GM21786 (cell line): ENCODE results near the gene TELO2.

ENCODE experiments used
- ATAC-seq: cut with Tn5 transposase; IDR thresholded peaks from one replicate; pipeline ENCODE4 v1.9.1; 2021; ENCODE audit not compliant: unreplicated experiment

TELO2 gene

DNA sequence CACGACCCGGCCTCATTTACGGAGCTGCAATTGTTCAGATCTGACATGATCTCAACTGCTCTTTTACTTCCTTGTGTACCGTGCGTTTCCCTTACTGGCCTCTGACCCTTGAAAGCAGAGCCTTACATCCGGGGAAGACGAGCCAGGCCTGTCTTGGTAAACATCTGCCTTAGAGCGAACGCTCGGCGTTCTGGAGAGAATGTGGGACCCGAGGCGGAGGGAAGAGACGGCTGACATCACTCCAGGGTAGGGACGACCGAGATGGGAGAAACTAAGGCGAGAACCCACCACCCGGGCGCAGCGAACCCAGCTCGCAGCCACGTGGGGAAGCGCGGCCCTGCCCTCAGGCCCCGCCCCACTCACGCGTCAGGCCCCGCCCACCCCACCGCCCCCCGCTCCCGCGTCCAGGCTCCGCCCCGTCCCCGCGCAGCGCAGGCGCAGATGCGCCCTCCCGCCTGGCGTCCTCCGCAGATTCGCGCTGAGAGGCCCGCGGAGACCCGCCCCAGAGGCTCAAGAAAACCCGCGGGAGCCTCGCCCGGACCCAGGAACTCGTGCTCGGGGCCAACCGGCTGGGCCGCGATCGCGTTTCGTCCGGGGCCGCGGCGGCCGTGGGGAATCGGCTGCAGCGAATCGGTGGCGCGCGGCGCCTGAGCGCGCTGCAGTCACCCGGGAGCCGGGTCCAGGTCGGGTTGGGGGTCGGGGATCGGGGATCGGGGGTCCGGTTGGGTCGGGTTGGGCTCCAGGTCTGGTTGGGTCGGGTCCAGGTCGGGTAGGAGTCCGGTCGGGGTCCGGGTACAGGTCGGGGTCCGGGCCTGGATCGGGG, at the start of gene TELO2:
TELO2 (plus strand) TSS at position 438 of the 823 bp plus-strand sequence. CDS start 922 bp downstream, outside the sequence.
- ATAC-seq = no peak

DNA sequence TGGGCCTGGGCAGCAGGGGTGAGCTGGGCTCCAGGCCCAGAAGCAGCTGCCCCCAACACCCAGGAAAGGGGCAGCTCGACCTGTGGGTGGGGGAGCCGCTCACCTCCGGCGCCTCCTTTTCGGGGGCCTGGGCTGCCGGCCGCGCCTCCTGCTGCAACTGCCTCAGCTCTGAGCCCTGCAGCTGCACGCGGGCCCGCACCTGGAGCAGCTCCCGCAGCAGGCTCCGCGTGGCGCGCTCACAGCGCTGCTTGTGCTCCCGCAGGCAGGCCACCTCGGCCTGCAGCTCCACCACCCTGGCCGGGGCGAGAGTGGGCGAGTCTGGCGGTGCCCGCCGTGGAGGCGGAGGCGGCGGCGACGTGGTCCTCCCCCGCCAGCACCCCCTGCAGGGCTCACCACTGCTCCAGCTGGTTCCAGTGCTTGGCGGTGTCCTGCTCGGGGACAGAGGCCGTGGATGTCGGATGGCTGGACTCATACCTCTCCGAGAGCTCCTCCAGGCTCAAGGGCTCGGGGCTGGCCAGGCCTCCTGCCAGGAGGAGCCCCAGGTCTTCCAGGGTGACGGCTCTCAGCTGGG, 49.7 kb upstream of the TELO2 start:
- ATAC-seq = no peak

DNA sequence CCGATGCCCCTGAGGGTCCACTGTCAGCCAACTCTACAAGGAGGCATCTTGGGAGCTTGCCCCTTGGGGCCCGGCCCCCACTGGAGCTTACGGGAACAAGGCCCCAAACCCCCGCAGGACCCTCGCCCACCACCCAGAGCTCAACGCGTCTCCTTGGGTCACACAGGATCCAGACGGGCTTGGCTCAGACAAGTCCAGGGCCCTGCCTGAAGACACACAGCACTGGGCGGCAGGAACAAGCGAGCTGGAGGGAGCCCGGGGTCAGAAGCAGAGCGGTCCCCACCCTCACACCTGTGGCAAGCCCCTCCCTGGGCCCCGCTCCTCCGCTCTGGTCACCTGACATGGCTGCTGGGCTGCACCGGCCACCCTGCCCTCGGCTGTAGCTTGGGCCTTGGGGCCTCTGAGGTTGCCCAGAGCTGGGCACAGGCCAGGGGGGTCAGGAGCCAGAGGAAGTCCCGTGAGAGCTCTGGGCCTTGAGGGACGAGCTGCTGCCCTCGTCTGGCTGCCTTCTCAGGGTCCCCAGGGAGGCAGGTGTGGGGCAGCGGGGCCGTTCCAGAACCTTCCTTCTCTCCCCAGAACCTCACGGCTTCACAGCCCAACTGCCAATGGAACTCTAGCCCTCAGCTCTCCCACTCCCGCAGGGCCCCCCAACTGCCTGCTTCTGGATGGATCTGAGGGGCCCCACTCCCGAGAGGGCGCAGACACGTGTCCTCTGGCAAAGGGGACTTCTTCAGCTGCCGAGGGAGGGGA, 49.0 kb upstream of the TELO2 start, which contains the start of gene CCDC154:
CCDC154 (minus strand) TSS at position 577 of the 750 bp plus-strand sequence; CDS start at position 343, 234 bp downstream.
- no peak for ATAC-seq

DNA sequence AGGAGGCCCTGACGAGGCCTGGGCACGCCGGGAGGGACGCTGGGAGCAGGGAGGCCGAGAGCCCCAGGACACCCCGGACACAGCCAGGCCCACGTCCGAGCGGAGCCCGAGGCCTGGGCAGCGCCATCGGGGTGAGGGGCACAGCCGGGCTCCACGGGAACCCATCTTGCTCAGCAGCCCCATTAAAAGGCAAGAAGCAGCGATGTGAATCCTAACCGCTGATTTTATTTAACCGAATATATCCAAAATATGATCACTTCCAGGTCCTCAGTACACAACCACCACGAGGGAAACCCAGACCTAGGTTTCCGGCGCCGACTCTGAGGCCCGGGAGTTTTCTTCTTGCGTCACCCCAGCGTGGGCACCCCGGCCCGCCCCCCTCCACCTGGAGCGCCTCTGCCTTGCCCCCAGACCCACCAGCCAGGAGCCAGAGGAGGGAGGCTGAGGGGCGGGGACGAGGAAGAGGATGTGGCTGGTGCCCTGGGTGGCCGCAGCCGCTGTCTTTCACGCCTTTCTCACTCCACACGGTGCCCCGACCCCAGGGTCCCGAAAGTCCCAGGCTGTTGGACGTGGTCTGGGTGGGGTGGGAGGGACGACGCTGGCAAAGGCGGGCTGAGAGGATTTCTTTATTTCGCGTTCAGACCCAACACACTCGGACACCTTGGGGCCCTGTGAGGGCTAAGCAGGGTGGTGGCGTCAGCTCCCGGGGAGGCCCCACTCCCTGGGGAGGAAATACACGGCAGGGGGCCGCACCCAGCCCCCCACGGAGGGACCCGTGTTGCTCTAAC, 48.2 kb upstream of the TELO2 start:
- no peak for ATAC-seq

DNA sequence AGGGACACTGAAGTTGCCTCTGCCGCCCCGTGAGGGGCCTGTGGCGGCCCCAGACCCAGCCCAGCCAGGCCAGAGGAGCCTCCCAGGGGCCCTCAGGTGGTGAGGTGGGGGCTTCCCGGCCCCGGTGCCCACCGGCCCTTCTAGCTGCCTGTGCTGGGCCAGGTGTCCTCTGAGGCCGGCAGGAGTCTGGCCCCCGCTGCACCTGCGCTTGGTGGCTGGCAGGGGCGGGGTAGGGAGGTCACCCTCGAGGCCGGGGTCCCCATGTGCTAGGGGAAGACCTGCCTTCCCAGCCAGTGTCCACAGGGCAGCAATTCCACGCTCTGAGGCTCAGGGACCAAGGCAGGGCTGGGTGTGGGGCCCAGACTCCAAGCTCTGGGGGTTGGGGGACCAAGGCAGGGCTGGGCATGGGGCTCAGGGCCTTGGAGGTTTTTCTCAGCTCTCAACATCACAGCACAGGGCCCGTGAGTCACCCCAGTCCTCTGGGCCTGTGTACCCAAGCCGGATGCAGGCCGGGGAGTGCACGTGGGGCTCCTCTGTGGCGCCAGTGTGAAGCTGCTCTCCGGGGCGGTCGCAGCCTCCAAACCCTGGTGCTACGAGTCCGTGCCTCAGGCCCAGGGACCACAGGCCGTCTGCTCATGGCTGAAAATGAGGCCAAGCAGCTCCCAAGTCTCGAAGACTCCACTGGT, 47.5 kb upstream of the TELO2 start:
- ATAC-seq = no peak

DNA sequence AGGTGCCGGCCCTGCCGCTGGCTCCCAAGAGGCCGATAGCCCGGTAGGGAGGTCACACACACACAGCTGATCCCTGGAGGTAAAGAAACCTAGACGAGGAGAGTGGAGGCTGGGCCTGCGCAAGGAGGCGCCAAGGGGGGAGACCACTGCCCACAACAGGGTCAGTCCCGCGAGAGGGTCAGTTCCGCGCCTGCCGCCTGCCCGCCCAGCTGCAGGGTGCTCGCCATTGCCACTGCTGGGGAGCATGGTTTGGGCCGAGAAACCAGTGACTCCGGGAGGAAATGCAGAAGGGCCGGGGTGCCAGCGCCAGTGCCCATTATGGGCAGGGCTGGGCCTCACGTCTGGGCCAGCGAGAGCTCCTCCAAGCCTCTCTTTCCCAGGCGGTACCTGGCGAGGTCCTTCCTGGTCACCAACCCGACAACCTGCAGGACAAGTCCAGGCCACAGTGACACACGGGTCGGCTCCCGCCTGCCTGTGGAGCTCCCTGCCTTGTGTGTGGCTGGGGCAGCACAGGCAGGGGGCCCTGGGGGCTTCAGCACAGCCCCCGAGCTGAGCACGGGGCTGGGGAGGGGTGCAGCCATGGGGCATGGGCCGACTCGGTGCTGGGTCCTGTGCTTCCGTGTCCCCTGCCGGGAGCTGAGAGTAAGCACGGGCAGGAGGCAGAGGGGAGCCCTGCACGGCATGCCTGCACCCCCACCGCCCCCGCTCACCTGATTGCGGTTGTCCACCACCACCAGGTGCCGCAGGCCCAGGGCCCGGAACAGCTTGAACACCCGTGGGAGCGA, 46.7 kb upstream of the TELO2 start:
- no peak for ATAC-seq

DNA sequence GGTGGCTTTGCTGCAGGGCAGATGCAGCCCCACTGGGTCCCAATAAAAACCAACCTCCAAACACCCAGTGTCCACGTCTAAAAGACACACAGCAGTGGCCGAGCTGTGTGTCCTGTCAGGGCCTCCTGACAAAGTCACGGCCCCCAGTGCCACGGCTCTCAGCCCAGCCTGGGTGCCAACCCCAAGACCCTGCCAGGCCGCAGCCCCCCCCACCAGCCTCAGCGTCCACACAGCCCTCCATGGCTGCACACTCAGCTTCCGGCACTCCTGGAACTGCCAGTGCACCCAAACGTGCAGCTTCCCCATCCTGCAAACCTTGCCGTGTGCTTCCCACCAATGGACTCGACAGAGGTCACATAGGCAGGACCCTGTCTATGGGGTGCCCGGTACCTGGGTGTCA, 45.2 kb upstream of the TELO2 start:
- ATAC-seq = no peak

DNA sequence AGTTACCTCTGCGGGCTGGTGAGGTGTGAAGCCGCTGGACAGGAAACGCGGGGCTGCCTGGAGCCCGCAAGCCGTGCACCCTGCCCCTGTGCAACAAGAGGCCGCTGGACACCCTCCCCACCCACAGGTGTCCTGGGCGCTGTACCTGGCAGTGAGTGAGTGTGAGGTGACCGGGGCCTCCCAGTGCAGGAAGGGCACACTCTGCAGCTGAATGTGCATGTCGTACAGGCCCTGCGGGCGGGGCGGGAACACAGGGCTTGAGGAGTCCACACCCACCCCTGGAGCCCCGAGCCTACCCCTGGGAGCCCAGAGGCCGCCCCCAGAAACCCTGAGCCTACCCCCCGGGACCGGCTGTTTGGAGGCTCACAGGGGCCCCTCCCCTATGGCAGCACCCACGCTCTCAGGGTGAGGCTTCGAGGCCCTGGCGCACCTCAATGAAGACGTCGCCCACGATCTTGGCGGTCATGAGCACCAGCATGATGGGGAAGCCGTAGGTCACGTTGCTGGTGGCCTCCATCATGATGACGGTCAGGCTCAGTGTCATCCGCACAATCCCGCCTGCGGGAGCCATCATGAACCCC, 44.5 kb upstream of the TELO2 start:
- ATAC-seq = no peak

DNA sequence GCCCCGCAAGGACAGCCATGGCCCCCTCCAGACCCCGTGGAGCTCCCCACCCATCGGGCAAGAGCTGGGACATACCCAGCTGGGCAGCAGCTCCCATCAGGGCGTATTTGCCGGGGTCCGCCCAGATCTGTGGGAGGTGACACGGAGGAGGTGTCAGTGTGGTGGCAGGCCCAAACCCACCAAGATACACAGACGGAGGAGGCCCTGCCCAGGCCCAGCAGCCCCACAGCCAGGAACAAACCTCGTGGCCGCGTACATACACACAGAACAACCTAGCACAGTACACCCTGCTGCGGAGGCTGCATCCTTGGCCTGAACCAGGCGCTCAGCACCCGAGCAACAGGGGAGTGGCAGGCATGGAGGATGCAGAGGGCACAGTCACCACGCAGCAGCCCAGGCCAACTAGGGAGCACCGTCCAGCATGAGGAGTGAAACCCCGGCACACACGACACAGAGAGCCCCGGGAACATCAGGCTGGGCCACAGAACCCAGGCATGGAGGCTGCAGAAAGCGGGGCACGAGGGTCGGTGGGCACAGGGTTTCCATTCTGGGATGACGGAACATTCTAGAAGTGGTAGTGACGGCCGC, 43.9 kb upstream of the TELO2 start:
- ATAC-seq = no peak

DNA sequence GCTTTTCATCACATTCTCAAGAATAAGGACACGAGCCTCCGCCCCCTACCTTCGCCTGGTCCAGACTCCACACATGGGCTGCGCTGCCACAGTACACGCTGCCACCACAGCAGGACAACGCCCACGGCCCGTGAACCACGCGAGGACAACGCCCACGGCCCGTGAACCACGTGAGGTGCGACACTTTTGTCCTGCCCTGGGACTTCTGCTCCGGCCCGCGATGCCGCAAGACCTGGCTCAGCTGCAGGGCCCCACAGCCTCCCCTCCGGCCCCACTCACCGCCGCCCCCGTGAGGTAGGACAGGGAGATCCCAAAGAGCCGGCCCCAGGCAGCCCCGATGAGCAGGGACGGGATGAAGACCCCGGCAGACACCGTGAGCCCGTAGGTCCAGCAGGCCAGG, 42.9 kb upstream of the TELO2 start:
- ATAC-seq = no peak

DNA sequence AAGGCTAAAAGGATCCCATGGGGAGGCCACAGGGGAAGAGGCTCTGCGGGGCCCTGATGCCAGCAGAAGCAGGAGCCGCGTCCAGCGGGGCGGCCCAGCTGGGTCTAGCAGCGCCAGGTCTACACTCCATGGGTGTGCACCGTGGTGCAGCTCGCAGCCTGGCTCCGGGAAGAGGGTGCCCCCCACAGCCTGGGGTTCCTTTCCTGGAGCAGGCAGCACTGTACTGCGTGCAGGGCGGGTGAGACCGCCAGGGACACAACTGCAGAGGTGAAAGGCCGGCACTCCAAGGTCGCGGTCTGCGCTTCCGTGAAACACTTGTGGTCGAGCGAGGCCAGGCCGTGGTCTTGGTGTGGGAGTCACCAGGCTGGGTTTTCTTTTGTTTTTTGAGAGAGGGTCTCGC, 42.3 kb upstream of the TELO2 start:
- ATAC-seq = no peak

DNA sequence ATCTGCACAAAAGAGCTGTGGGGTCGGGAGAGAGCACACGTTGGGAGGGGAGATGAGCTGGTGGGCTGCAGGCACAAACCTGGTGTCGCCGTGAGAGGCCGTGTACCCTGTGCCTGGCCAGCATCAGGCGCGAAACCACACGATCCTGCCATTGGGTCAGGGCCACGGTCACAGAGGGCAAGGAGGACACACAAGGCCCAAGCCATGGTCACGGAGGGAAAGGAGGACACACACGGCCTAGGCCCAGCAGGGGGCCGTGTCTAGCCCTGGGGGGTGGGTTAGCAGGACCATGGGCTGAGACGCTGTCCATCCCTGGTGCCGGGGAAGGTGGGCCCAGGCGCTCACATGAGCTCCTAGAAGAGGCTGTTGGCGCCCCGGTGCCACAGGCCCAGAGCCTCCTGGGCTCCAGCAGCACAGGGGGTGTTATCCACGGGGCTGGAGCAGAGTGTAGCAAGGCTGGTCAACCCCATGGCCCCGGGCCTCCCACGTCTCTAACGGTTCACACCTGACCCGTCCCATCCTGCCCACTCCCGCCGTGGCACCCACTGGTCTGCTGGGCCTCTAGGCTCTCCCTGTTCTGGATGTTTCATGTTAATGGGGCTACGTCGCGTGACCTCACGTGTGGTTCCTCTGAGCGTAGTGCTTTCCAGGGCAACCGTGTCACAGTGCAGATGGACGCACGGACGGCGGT, 41.3 kb upstream of the TELO2 start:
- ATAC-seq = no peak

DNA sequence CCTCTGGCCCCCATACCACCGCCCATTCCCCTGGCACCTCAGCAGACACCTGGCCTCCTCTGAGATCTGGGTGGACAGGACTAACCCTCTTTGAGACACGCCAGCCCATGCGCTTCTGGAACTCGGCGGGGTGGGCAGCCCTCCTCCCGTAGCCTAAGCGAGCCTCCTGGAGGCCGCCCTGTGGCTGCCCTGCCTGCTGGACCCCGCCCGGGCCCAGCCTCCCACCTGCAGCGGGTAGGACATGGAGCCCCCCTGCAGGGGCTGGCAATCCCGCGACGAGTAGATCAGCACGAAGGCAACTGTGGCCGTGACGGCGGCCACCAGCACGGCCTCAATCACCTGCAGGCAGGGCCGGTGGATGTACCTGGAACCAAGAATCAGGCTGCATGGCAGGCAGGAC, 40.6 kb upstream of the TELO2 start:
- ATAC-seq = no peak

DNA sequence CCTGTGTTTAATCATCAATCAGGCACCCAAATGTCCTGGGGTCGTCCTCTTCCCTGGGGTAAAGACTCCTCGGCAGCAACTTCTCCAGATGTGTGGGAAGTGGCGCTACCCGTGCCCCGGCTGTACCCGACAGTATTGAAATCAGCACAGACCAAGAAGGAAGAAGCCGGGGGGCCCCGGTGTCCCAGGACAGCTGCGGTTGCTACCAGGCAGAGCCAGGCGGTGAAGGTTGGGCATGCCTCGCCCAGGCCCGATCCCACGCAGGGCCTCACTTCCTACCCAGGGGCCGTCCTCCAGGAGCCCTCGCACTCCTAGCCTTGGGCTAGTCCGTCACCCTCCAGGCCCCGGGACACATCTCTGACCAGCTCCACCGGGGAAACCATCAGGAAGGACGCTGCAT, 39.8 kb upstream of the TELO2 start:
- ATAC-seq = no peak

DNA sequence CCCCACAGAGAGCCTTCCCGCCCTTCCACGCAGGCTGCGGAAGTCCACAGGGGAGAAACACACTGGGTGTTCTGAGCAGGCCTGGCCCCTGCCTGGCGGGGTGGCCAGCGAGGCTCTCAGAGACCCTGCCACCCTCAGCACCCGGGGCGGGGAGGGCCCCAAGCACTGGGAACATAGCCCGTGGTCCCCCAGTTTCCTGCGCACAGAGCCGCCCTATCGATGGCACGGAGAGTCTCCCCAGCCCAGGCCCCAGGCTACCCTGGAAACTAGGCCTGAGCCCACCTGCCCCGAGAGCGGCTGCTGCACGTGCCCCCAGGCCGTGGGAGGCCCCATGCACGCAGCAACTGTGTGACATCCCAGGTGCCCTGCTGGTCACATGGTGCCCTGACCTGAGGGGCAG, 38.6 kb upstream of the TELO2 start:
- no peak for ATAC-seq

DNA sequence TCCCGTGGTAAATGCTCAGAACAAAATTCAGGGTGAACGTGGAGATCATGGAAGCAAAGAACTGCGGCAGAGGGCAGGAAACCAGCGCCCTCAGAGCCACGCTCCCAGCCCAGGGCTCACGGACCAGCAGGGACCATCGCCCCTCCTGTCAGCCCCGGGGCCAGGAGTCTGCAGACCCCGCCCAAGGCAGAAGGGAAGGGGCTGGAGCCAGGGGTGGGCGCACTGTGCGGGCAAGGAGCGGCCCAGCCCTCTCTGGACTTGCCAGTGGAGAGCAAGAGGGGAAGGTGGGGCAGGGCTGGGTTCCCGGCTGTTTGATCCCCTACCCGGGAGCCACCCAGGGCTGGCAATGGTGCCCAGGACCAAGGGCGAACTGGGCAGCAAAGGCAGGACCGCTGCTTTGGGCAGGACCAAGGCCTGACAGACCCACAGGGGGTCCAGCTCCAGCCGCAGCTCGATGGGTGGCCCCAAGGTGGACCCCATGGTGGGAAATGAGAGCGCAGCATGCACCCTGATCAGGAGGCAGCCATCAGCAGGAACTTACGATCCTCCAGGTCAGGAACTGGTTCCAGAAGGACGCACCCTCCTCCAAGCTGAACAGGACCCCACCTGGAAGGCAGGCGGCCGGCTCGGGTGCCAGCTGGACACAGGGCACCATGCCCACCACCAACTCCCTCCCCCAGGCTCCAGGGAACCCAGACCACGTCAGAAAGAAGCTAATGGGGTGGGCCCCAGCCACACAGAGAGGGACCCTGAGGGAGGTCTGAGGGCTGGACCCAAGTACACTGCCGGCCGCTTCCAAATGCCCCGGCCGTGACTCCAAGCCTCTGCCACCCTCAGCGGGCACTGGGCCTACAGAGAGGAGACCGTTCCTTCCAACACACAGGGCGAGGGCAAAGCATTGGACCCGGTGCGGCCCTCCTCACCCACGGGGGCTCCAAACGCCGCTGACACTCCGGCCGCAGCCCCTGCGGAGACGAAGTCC, 37.7 kb upstream of the TELO2 start:
- no peak for ATAC-seq

DNA sequence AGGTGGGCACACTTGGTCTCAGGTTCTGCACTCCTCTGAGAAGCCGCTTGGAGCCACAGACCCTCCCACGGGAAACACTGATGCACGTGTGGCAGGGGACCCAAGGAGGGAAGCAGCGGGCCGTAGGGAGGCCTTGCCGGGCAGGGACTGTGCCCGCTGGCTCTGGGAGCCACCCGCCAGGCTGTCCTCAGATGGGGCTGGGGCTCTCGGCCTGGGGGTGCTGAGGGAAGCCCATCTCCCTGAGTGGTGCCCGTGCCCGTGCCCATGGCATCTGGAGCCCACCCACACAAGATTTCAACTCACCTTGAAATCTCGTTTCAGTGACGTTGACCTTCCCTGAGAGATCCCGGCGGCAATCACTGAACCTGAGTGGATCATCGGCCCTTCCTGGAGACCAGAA, 36.2 kb upstream of the TELO2 start:
- ATAC-seq = no peak
